Lung microvascular endothelial cell (primary cell): Measurements from ENCODE around the gene GLDN. TPM values are rescaled to one million over a fixed set of nuclear protein-coding genes. Genes with fewer than 3 reads are reported as not detected.
"Not testable (repeated sequence)": the region's sequence is repeated elsewhere in the genome, so short reads cannot be mapped to it uniquely, and the experiment has no call there.

ENCODE experiments used
- DNase-seq, 2 donors: peaks; one replicate each; pipeline versions ENCODE4 v3.0.0 to v3.0.0-alpha.2; 2010; ENCODE audit warnings: low read depth in 2 of 2
- total RNA-seq: library from RNA; depleted of rRNA; stranded (reverse); fragments of >200 nt; gene quantifications from 2 replicates; pipeline ENCODE4 v1.2.1, GENCODE V29; 2014

Gene GLDN
- total RNA-seq, 1 donor from 2014 or later, result not detected

- no peak for DNase-seq
These were observed 46.2 kb downstream of the GLDN start for GRCh38 chr15:51387699-51388041.

GRCh38 chr15:51388726-51389125, 47.3 kb downstream of the GLDN start:
- no peak for DNase-seq

DNA sequence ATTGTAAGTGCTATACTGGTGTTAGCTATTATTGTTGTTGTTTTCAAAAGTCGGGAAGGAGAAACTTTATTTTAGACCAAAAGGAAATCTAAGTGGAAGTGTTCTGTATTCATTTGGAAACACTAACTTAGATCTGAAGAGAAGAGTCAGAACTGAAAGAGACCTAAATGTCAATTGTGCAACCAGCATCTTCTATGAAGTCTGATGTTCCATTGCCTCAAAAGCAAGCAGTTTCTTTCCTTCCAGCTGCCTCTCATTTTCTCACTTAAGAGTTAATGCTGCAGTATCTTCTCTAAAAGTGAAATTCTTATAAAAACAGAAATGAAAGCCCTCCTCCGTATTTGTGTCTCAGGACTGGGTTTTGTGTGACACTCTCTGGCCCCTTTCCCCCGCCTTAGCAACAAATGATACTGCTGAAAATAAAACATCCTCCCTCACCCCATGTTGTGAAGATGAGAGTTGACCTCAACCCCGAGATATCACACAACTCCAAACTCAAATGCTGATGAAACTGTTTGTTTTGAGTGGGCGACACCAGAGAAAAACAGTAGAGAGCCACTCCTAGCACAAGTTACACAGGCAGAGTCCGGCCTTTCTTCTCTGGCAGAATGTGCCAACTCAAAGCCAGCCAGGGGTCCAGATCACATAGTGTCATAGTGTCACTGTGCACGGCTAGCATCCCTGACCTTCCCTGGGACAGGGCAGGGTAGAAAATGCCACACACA, 48.9 kb downstream of the GLDN start:
- DNase-seq, result no peak

GRCh38 chr15:51390966-51391422, 49.5 kb downstream of the GLDN start:
- no peak for DNase-seq

DNA sequence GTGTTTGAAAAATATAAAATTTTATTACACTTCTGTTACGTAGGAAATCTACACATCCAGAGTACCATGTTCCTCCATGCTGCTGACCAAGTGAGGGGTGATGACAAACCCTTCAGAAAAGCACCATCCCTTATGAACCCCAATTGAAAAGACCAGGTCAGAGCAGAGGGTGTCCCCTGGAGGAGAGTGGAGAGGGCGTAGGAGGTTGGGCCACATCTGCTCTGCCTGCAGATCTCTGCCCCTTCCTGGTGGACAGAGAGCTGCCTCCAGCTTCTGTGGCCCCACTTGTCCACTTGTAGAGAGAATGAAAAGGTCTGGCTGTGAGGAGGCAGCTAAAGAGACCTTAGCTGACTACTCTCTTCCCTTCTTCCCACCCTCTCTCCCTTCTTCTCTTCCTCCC, 55.5 kb downstream of the GLDN start:
- DNase-seq, result no peak

GRCh38 chr15:51398626-51399025, 57.2 kb downstream of the GLDN start:
- DNase-seq, result no peak

DNA sequence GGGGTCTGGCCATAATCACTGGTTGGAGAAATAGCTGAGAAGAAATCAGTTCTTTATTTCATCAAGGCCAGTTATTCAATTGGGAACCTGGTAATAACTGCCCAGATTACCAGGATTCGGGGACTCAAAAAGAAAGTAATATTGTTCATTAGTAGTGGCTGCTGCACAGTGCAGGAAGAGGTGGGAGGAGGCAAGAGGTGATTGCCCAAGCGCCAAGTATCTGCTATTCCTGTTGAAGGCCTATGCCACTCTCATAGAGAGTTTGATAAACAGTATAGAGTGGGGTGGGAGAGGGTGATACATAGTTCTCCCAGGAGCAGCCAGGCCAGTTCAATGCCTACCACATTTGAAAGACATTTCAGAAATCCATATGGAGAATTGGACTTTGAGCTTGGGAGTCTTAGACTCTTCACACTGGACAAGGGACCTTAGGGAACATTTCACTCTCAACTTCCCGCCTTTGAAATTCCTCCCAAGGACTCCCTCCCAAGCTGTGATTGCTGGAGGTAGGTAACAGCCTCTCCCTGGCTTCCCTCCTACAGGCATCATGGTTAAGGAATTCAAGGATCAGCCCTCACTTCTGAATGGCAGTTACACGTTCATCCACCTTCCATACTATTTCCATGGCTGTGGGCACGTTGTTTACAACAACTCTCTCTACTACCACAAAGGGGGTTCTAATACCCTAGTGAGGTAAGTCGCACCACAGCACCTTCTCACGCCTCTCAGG, 59.8 kb downstream of the GLDN start:
- no peak for DNase-seq

GRCh38 chr15:51401872-51402517, 60.5 kb downstream of the GLDN start:
- DNase-seq, result peak; percentile 58 to 64

DNA sequence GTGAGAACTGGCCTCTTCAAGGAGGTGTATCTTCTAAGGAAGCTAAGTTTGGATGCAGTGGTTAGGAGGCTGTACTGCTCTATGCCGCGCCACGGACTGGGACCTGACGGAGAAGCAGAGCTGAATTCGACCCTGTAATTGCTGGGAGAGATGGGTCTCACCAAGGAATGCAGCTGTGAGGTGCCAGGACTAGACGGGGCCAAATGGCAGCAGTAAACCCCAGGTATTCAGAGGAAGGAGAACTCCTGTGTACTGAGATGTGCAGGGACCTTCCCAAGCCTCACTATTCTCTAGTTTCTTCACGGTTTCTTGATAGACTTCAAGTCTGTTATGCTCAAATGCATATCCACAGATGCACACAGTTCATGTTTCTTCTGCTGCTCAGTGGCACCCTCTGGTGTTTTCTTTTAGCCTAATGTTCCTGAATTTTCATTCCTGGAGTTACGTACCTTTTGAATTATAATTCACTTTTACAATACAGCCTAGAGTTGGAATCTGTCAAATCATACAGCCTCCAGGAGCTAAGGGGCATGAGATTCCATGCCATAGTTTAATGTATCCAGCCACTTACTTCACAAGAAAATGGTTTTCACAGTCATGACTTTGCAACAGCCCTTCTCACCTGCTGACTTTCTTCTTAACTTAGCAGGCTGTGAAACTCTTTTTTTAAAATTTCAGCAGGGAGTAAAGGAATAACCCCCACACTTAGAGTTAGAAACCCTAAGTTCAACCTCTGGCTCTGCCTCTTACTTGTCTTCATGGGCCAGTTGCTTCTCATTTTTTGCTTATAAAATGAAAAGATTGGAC, 61.8 kb downstream of the GLDN start:
- DNase-seq, result peak; percentile 50 to 59

DNA sequence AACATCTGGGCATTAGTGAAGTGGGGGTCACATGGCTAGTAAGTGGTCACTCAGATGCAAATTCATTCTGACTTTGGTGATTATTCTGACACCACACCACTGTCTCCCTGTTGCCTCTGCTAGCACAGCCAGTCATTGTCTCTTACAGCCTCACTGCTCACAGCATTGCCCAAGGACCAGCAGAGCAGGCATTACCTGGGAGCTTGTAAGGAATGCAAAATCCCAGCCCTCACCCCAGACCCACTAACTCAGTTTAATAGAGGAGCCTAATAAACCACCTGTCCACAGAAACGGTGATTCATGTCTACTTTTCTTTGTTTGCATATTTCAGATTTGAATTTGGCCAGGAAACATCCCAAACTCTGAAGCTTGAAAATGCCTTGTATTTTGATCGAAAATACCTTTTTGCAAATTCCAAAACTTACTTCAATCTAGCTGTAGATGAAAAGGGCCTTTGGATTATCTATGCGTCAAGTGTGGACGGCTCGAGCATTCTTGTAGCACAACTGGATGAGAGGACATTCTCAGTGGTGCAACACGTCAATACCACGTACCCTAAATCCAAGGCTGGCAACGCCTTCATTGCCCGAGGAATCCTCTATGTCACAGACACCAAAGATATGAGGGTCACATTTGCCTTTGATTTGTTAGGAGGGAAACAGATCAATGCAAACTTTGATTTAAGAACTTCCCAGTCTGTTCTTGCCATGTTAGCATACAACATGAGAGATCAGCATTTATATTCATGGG, 62.7 kb downstream of the GLDN start:
- DNase-seq, result no peak

GRCh38 chr15:51405693-51406523, 64.5 kb downstream of the GLDN start:
- DNase-seq, result no peak

DNA sequence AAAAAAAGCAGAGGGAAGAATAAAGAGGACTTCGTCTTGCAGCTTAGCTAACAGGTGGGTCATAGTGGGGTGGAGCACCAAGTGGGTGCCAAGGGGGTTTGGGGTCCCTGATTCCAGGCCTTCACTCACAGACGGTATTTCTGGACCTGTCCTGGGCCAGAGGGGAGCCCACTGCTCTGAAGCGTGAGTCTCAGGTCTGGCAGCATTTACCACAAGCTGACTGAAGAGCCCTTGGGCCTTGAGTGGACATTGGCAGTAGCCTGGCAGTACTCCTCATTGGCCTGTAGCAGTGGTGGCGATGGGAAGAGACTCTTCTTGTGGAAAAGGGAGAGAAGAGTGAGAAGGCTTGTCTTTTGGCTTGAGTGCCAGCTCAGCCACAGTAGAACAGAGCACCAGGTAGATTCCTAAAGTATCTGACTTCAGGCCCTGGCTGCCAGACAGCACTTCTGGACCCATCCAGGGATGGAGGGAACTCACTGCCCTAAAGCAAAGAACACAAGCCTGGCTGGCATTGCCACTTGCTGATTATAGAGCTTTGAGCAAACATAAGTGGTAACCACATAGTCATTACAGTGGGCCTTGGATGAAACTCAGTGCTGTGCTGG, 72.9 kb downstream of the GLDN start:
- no peak for DNase-seq

GRCh38 chr15:51416129-51416528, 74.7 kb downstream of the GLDN start:
- DNase-seq, result no peak

DNA sequence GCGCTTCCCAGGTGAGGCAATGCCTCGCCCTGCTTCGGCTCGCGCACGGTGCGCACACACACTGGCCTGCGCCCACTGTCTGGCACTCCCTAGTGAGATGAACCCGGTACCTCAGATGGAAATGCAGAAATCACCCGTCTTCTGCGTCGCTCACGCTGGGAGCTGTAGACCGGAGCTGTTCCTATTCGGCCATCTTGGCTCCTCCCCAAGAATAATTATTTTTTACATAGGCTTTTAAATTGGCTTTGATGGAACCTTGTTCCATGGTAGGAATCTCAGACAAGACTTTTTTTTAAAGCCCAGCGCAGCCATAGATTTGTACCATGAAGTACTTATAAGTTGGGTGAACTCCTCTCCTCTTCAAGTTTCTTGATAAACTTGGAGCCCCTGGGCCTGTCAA, 81.6 kb downstream of the GLDN start:
- not testable (repeated sequence) for DNase-seq

- peak in 1 of 2 donors; percentile 33 for DNase-seq
These were observed 83.3 kb downstream of the GLDN start for GRCh38 chr15:51424780-51425179.

GRCh38 chr15:51425517-51426040, 84.1 kb downstream of the GLDN start:
- DNase-seq, result peak in 1 of 2 donors; percentile 34

DNA sequence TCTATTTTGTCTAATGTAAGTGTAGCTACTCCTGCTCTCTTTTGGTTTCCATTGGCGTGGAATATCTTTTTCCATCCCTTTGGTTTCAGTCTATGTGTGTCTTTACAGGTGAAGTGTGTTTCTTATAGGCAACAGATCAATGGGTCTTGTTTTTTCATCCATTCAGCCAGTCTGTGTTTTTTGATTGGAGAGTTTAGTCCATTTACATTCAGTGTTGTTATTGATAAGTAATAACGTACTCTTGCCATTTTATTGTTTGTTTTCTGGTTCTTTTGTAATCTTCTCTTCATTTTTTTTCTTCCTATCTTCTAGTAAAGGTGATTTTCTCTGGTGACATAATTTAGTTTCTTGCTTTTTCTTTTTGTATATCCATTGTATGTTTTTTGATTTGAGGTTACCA, 97.1 kb downstream of the GLDN start:
- no peak for DNase-seq

- no peak for DNase-seq
These were observed 101.9 kb downstream of the GLDN start for GRCh38 chr15:51443282-51443914.

- no peak for DNase-seq
These were observed 102.7 kb downstream of the GLDN start for GRCh38 chr15:51444112-51444511.
